ENCODE measurements around the gene TBC1D21. TPM values are rescaled to one million over a fixed set of nuclear protein-coding genes. Genes with fewer than 3 reads are reported as not detected.

Gene TBC1D21
- total RNA-seq, 2 donors from 2014 or later: not detected

DNA sequence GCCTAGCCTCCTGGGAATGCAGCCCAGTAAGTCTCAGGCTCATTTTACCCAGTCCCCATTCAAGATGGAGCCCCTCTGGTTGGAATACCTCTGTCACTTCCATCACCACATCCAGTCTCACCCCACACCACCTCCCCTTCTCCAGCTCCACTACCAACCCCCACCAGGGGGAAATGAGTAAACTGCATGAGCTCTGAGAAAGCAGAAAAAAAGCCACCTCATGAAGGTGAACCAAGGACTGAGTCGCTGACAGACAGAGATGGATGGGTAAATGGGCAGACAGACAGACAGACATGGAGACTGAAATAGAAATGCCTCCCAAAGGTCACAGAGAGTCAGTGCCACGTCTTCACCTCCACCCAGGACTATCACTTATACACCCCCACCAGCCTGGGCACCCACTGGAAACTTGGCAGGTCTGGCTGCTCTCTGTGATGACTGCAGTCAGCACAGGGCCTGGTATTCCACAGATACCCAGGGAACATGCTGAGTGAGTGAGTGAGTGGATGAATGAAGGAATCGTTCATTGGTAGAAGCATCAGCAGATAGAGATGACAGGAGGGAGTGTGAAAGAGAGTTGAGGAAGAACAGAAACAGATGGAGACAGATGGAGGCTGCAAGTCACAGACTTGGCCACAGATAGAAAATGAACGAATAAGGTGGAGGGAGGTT is 48.0 kb downstream of the TBC1D21 start:
- no peaks in the 10 kb centered on the region for H3K27me3 Mint-ChIP-seq
- peaks cover 16% of the 10 kb centered on the region for H3K36me3 Mint-ChIP-seq (ENCODE audit: low read depth)
- peak; percentile 28 for ATAC-seq (replicated peaks)
- H3K27ac Mint-ChIP-seq: peak overlapping the region; percentile 97
- H3K9me3 Mint-ChIP-seq: no peaks in the 10 kb centered on the region
- H3K4me1 Mint-ChIP-seq: peaks cover 40% of the 10 kb centered on the region
- peak overlapping the region; percentile 73 for H3K4me3 Mint-ChIP-seq

DNA sequence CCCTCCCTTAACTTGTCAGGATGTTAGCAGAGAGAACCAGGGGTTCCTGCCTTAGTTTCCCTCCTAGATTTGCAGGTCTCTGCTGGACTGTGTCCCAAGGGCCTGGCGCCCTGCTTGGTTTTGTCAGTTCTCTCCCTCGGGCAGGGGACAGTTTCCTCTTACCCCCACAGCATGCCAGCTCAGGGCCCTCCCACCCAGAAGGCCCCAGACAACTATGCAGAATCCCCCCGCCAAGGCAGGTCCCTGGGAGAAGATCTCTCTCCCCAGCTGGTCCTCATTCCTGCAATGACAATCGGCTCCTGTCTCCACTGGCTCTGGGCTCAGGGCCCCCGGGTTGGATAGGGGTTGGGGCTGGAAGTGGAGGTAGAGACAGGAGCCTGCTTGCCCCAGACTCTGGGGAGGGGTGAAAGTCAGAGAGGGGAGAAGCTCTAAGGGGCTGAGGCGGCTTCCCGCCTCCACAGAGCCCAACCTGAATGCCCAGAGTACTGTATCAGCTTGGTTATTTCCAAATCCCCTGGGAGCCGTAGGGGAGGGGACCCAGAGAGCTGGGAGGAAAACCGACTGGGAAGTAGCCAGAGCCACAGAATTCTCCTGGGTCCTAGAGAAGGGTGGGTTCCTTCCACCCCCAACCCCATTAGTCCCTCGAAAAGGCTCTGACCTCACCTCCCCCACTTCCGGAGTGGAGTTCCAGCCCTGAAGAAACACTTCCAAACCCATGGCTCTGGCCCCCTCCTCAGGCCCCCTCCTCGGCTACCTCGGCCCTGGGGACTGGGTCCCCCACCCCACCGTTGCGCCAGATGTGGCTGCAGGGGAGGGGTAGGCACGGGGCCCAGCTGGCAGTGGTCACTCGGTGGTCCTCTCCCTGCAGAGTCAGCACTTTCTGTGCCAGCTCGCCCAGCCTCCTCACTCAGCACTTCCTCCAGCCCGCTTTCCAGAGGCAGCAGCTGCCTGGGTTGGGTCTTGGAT is 49.1 kb downstream of the TBC1D21 start:
- no peak for ATAC-seq (replicated peaks)
- no peaks in the 10 kb centered on the region for H3K27me3 Mint-ChIP-seq
- H3K4me3 Mint-ChIP-seq: no peak overlapping the region
- H3K36me3 Mint-ChIP-seq (ENCODE audit: low read depth): peaks cover 16% of the 10 kb centered on the region
- peak overlapping the region; percentile 97 for H3K27ac Mint-ChIP-seq
- H3K4me1 Mint-ChIP-seq: peaks cover 40% of the 10 kb centered on the region
- no peaks in the 10 kb centered on the region for H3K9me3 Mint-ChIP-seq

DNA sequence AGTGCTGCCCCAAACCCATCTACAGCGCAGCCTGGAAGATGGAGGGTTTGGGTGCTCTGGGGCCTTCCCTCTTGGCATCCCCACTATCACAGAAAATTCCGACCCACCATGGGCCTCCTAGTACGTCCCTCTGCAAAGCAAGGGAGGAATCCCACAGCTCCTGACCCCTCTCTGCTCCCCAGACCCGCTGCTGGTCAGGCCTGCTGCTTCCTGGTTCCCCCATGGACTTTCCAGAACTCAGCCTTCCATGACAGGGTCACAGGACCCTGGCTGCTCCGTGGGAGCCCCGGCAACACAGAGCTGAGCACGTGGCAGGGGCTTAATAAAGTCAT is 49.8 kb downstream of the TBC1D21 start:
- Mint-ChIP-seq H3K27ac (peak overlapping the region; percentile 89), H3K4me1 (peaks cover 40% of the 10 kb centered on the region), H3K4me3 (peak overlapping the region; percentile 77), H3K36me3 (ENCODE audit: low read depth) (peaks cover 10% of the 10 kb centered on the region), H3K9me3 (no peaks in the 10 kb centered on the region), H3K27me3 (no peaks in the 10 kb centered on the region)
- ATAC-seq (replicated peaks): no peak

DNA sequence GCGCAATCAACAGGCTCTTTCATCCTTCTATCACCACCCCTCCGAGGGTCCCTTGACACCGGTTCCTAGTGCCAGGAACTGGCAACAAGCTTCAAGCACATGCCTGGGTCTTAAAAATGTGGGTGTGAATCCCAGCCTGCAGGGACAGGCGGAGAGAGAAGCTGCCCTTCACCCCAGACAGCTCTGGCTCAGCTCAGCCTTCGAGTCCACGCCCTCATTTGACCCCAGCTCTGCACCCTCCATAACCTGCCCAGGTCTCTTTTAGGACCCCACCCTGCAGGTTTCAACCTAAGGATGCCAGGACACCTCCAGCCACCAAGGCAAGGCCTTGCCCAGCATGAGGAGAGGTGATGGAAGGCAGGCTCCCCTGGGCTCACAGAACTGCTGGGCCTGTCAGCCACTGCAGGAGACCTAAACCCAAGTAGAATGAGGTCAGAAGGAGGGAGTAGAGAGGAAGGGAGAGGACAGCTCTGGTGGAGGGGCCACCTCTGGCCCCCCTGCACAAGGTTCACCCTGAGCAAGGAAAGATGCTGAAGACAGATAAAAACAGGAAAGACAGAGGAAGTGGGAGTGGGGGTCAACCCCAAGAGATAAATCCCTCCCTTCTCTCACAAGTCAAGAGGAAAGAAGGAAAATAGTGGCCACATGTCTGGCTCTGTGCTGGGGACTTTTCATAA is 50.3 kb downstream of the TBC1D21 start:
- peaks cover 6% of the 10 kb centered on the region for H3K36me3 Mint-ChIP-seq (ENCODE audit: low read depth)
- peaks cover 40% of the 10 kb centered on the region for H3K4me1 Mint-ChIP-seq
- ATAC-seq (replicated peaks): no peak
- H3K27ac Mint-ChIP-seq: peak overlapping the region; percentile 89
- H3K4me3 Mint-ChIP-seq: peak overlapping the region; percentile 77
- no peaks in the 10 kb centered on the region for H3K27me3 Mint-ChIP-seq
- H3K9me3 Mint-ChIP-seq: no peaks in the 10 kb centered on the region

DNA sequence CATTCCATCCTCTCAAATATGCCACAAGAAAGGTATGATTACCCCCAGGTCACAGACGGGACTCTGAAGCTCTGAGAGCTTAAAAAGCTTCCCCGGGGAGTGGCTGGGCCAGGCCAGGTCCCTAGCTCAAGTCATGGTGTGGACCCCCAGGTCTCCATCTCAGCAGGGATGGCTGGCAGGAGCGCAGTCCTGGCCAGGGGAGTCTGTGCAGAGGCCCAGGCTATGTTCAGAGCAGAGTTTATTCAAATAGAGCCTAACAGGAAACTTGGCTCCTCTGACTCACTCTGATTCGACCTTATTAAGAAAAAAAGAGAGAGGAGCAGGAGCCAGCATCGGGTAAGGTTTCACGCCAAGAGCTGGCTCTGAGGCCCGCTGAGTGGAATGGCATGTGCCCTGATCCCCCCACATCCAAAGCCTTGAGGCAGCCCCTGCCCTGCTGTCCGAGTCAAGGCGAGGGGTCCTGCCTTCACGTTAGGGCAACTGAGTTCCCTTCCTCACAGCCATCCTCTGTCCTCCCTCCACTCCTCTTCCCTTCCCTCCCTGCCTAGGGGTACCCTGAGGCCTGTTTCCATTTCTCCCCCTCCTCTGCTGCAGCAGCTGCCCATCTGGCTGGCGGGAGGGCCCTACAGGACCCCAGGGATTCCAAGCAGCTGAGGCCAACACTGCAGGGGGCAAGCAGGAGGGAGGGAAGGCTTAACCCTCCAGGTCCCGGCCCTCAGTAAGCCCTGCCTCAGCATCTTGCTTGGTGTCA is 51.0 kb downstream of the TBC1D21 start:
- H3K4me1 Mint-ChIP-seq: peaks cover 40% of the 10 kb centered on the region
- peak; percentile 57 for ATAC-seq (replicated peaks)
- no peaks in the 10 kb centered on the region for H3K9me3 Mint-ChIP-seq
- peak overlapping the region; percentile 89 for H3K27ac Mint-ChIP-seq
- no peaks in the 10 kb centered on the region for H3K36me3 Mint-ChIP-seq (ENCODE audit: low read depth)
- H3K4me3 Mint-ChIP-seq: peak overlapping the region; percentile 77
- no peaks in the 10 kb centered on the region for H3K27me3 Mint-ChIP-seq

DNA sequence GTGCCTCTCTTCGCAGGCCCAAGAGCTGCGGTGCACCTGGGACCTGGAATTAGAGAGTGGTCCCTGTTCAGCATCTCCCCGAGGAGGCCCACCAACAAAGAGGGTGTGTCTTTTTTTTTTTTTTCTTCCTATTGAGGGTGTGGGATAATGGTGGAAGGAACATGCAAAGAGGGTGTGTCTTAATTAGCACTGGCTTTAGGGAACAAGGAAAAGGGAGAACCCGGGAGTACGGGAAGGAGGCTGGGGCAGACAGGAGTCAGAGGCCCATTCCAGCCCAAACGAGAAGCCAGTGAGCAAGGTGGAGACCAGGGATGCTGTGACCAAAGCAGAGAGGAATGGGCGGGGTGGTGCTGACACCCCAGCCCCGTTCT is 52.5 kb downstream of the TBC1D21 start:
- Mint-ChIP-seq H3K27ac (peak overlapping the region; percentile 89), H3K36me3 (ENCODE audit: low read depth) (no peaks in the 10 kb centered on the region), H3K9me3 (no peaks in the 10 kb centered on the region), H3K4me1 (peaks cover 34% of the 10 kb centered on the region), H3K27me3 (no peaks in the 10 kb centered on the region), H3K4me3 (peak overlapping the region; percentile 77)
- no peak for ATAC-seq (replicated peaks)

DNA sequence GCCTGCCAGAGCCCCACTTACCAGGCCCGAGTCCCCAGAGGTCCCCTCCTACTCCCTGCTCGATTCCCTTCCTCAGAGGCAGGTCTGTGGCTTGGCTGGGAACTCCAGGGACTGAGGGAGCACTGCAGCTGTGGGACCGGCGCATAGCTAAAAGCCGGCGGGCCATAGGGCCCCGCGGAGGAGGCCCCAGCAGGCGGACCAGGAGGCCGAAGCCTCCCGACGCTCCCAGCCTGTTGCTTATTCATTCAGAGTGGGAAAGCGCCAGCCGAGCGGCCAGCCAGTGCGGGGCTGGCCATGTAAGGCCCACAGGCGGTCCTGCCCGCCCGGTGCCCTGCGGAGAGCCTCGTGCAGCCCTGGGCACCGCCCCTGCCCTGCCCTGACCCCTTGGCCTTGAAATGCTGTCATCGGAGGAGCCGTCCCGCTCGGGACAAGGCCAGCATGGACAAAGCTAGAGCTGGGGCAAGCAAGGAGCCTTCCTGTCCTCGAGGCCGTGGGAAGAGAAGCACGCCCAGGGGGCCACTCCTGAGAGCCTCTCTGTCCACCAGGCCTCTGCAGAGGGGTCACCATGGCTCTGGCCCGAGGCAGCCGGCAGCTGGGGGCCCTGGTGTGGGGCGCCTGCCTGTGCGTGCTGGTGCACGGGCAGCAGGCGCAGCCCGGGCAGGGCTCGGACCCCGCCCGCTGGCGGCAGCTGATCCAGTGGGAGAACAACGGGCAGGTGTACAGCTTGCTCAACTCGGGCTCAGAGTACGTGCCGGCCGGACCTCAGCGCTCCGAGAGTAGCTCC is 53.0 kb downstream of the TBC1D21 start, which contains the start of gene LOXL1:
LOXL1 (plus strand) TSS at position 244 of the 784 bp plus-strand sequence; CDS start at position 566, 322 bp downstream.
- H3K27ac Mint-ChIP-seq: peak within 1 kb of the TSS; percentile 89
- H3K9me3 Mint-ChIP-seq: no peaks in the 10 kb centered on the region
- no peaks in the 10 kb centered on the region for H3K36me3 Mint-ChIP-seq (ENCODE audit: low read depth)
- no peaks in the 10 kb centered on the region for H3K27me3 Mint-ChIP-seq
- H3K4me1 Mint-ChIP-seq: peaks cover 36% of the 10 kb centered on the region
- peak within 1 kb of the TSS; percentile 77 for H3K4me3 Mint-ChIP-seq
- no peak for ATAC-seq (replicated peaks)

DNA sequence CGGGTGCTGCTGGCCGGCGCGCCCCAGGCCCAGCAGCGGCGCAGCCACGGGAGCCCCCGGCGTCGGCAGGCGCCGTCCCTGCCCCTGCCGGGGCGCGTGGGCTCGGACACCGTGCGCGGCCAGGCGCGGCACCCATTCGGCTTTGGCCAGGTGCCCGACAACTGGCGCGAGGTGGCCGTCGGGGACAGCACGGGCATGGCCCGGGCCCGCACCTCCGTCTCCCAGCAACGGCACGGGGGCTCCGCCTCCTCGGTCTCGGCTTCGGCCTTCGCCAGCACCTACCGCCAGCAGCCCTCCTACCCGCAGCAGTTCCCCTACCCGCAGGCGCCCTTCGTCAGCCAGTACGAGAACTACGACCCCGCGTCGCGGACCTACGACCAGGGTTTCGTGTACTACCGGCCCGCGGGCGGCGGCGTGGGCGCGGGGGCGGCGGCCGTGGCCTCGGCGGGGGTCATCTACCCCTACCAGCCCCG is 53.7 kb downstream of the TBC1D21 start:
- no peaks in the 10 kb centered on the region for H3K36me3 Mint-ChIP-seq (ENCODE audit: low read depth)
- peak overlapping the region; percentile 64 for H3K4me3 Mint-ChIP-seq
- peak; percentile 33 for ATAC-seq (replicated peaks)
- peaks cover 34% of the 10 kb centered on the region for H3K4me1 Mint-ChIP-seq
- no peaks in the 10 kb centered on the region for H3K9me3 Mint-ChIP-seq
- no peaks in the 10 kb centered on the region for H3K27me3 Mint-ChIP-seq
- H3K27ac Mint-ChIP-seq: no peak overlapping the region

DNA sequence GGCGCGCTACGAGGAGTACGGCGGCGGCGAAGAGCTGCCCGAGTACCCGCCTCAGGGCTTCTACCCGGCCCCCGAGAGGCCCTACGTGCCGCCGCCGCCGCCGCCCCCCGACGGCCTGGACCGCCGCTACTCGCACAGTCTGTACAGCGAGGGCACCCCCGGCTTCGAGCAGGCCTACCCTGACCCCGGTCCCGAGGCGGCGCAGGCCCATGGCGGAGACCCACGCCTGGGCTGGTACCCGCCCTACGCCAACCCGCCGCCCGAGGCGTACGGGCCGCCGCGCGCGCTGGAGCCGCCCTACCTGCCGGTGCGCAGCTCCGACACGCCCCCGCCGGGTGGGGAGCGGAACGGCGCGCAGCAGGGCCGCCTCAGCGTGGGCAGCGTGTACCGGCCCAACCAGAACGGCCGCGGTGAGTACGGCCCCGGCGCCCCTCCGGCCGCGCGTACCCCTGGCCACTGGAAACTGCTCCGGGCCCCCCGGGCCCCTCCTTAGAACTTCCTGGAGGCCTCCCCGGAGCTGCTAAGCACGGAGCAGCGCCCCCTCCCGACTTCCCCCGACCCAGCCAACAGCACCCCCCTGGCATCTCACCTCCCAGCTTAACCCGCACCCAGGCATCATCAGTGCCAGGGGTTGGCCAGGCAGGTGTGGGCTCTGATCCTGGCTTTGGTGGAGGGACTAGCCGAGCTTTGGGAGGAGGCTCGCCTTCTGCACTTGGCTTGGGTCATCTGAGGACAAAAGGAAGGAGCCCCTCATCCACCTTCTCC is 54.3 kb downstream of the TBC1D21 start:
- peaks cover 34% of the 10 kb centered on the region for H3K4me1 Mint-ChIP-seq
- peak; percentile 85 for ATAC-seq (replicated peaks)
- H3K27me3 Mint-ChIP-seq: no peaks in the 10 kb centered on the region
- H3K27ac Mint-ChIP-seq: peak overlapping the region; percentile 2
- no peaks in the 10 kb centered on the region for H3K9me3 Mint-ChIP-seq
- no peaks in the 10 kb centered on the region for H3K36me3 Mint-ChIP-seq (ENCODE audit: low read depth)
- peak overlapping the region; percentile 64 for H3K4me3 Mint-ChIP-seq

DNA sequence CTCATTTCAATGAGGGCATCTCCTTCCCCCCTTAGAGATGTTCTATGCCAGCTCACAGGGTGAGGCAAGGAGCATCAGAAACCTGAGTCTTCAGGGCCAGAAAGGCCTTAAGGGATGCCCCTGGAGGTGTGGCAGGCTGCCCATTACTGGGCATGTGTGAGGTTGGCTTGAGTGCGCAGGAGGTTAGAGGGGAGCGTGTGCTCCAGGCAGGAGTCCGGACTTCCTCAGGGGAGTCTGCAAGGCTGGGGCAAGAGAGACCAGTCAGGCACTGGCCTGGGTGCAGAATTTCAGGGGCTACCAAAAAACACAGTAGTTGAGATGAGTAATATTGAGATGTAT is 54.8 kb downstream of the TBC1D21 start:
- Mint-ChIP-seq H3K9me3 (no peaks in the 10 kb centered on the region), H3K36me3 (ENCODE audit: low read depth) (no peaks in the 10 kb centered on the region)

DNA sequence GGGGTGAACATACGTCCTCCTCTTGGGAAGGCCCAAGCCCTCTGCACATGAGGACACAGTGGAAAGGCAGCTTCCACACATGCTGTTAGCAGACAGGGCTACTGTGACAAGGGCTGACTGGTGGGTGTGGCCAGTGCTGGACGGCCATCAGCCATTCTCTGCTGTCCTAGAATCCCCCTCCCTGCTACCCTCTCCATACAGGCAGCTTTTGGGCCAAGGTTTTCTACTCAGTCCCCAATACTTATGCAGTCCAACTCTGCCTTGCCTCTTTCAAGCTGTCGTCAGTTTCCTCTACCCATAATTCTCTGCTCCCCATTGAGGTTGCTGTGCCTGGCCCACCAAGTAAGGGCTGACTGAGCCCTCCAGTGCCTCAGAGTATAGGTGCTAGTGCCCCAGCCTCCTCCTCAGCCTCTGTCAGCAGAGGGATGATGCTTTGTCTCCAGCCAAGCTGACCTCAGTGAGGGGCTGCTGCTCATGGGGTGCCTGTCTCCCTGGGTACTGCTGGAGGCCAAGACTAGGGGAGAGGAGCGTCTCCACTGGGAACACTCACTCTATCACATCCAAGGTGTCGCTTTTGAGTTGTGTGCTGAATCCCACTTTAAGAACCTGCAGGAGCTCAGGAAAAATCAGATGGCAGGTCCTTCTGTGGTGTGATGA is 55.7 kb downstream of the TBC1D21 start:
- no peak overlapping the region for H3K27ac Mint-ChIP-seq
- H3K9me3 Mint-ChIP-seq: no peaks in the 10 kb centered on the region
- H3K4me3 Mint-ChIP-seq: peak overlapping the region; percentile 64
- no peaks in the 10 kb centered on the region for H3K27me3 Mint-ChIP-seq
- peaks cover 23% of the 10 kb centered on the region for H3K4me1 Mint-ChIP-seq
- ATAC-seq (replicated peaks): no peak
- H3K36me3 Mint-ChIP-seq (ENCODE audit: low read depth): no peaks in the 10 kb centered on the region

More for the DNA sequence above, 54.8 kb downstream of the TBC1D21 start:
- Mint-ChIP-seq H3K4me1 (peaks cover 32% of the 10 kb centered on the region), H3K27ac (peak overlapping the region; percentile 2), H3K27me3 (no peaks in the 10 kb centered on the region), H3K4me3 (peak overlapping the region; percentile 64)
- ATAC-seq (replicated peaks): no peak

DNA sequence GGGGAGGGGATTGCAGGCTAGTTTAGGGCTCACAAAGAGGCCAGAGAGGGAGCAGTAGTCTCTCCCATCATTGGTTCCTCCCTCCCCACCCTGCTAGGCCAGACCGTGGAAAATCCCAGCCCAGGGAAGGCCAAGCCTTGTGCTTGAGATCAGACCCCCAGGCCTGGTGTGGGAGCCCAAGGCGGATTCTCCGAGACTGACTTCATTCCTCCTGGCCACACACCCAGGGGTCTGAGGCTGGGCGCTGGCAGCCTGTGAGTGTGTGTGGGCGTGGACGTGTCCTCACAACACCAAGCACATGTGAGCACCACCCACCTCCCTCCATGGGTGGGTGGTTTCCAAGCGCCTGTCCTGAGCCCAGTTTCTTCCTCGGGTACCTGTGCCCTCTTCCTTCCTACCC is 57.0 kb downstream of the TBC1D21 start:
- Mint-ChIP-seq H3K27ac (no peak overlapping the region), H3K4me1 (peaks cover 25% of the 10 kb centered on the region), H3K36me3 (ENCODE audit: low read depth) (no peaks in the 10 kb centered on the region)

More for the DNA sequence above, 57.0 kb downstream of the TBC1D21 start:
- H3K9me3 Mint-ChIP-seq: no peaks in the 10 kb centered on the region
- H3K27me3 Mint-ChIP-seq: no peaks in the 10 kb centered on the region
- H3K4me3 Mint-ChIP-seq: no peak overlapping the region
- ATAC-seq (replicated peaks): no peak
